GM23338 (cell line): ENCODE measurements around the gene TMEM145. TPM values are rescaled to one million over a fixed set of nuclear protein-coding genes. Genes with fewer than 3 reads are reported as not detected.
"Not testable (repeated sequence)": the region's sequence is repeated elsewhere in the genome, so short reads cannot be mapped to it uniquely, and the experiment has no call there.

Experiments
- ATAC-seq: fragments of 200-7000 bp; cut with Tn5 transposase; 3 replicates; pipeline ENCODE4 v1.9.1; 2020
- DNase-seq: peaks from one replicate; pipeline ENCODE4 v3.0.0-alpha.2; 2015; ENCODE audit warnings: low spot score
- H2AFZ ChIP-seq: fragments of 200-600 bp; sonication (generic); 2 replicates; pipeline ENCODE4 v1.8.0; 2016; ENCODE audit warnings: antibody characterized with exemption, mild to moderate bottlenecking, moderate library complexity
- H3F3A ChIP-seq: fragments of 200-600 bp; sonication (generic); replicated peaks from 2 replicates; pipeline ENCODE4 v1.8.0; 2017; ENCODE audit warnings: antibody characterized with exemption, mixed run types, low read depth
- H3K27ac ChIP-seq: fragments of 200-600 bp; sonication (generic); 2 replicates; pipeline ENCODE4 v1.6.1; 2016; ENCODE audit warnings: low read depth
- H3K27me3 ChIP-seq: fragments of 200-600 bp; sonication (generic); 2 replicates; pipeline ENCODE4 v1.8.0; 2016; ENCODE audit warnings: mild to moderate bottlenecking, mixed run types, moderate library complexity; ENCODE audit not compliant: insufficient read depth
- H3K36me3 ChIP-seq: fragments of 200-600 bp; sonication (generic); 2 replicates; pipeline ENCODE4 v1.8.0; 2016; ENCODE audit warnings: mild to moderate bottlenecking; ENCODE audit not compliant: insufficient read depth
- H3K4me1 ChIP-seq: fragments of 200-600 bp; sonication (generic); 2 replicates; pipeline ENCODE4 v1.8.0; 2016; ENCODE audit warnings: mild to moderate bottlenecking, moderate library complexity; ENCODE audit not compliant: insufficient read depth
- H3K4me2 ChIP-seq: fragments of 200-600 bp; sonication (generic); 2 replicates; pipeline ENCODE4 v1.7.1; 2017; ENCODE audit warnings: mixed run types
- H3K4me3 ChIP-seq: fragments of 200-600 bp; sonication (generic); 2 replicates; pipeline ENCODE4 v1.6.1; 2016; ENCODE audit warnings: mixed run types
- H3K79me2 ChIP-seq: fragments of 200-600 bp; sonication (generic); replicated peaks from 2 replicates; pipeline ENCODE4 v1.8.0; 2017; ENCODE audit warnings: mild to moderate bottlenecking; ENCODE audit not compliant: insufficient read depth
- H3K9me2 ChIP-seq: fragments of 200-600 bp; sonication (generic); 2 replicates; pipeline ENCODE4 v1.8.0; 2017; ENCODE audit not compliant: insufficient read depth
- H4K20me1 ChIP-seq: fragments of 200-600 bp; sonication (generic); replicated peaks from 2 replicates; pipeline ENCODE4 v1.8.0; 2017; ENCODE audit warnings: mild to moderate bottlenecking; ENCODE audit not compliant: insufficient read depth
- H3K27ac Mint-ChIP-seq: 2 replicates; pipeline ENCODE4 v1.8.0; 2020; ENCODE audit warnings: inconsistent platforms, mild to moderate bottlenecking, moderate library complexity, mixed read lengths
- H3K27me3 Mint-ChIP-seq: 3 replicates; pipeline ENCODE4 v1.8.0; 2022; ENCODE audit warnings: low read depth, mild to moderate bottlenecking, moderate library complexity, mixed read lengths, inconsistent platforms; ENCODE audit not compliant: insufficient read depth, poor library complexity
- H3K36me3 Mint-ChIP-seq: 3 replicates; pipeline ENCODE4 v1.8.0; 2021; ENCODE audit warnings: low read depth, mild to moderate bottlenecking, inconsistent platforms, moderate library complexity, mixed read lengths
- H3K4me1 Mint-ChIP-seq: 3 replicates; pipeline ENCODE4 v1.8.0; 2020; ENCODE audit warnings: mild to moderate bottlenecking, inconsistent platforms, mixed read lengths
- H3K4me3 Mint-ChIP-seq: 3 replicates; pipeline ENCODE4 v1.8.0; 2021; ENCODE audit warnings: moderate library complexity, mild to moderate bottlenecking, inconsistent platforms, mixed read lengths
- H3K9me3 Mint-ChIP-seq: 3 replicates; pipeline ENCODE4 v1.8.0; 2020; ENCODE audit warnings: moderate library complexity, mild to moderate bottlenecking, inconsistent platforms, mixed read lengths
- EZH2 ChIP-seq: fragments of 200-600 bp; sonication (generic); IDR thresholded peaks from one replicate; pipeline ENCODE4 v1.8.0; 2017; ENCODE audit warnings: antibody characterized with exemption, mild to moderate bottlenecking, low read depth; ENCODE audit not compliant: unreplicated experiment
- ZNF114 ChIP-seq: fragments of 250-450 bp; sonication (Bioruptor Pico); IDR thresholded peaks from 2 replicates; pipeline ENCODE4 v1.5.0; 2020; ENCODE audit warnings: mild to moderate bottlenecking, moderate library complexity
- ZNF331 ChIP-seq: fragments of 250-450 bp; sonication (Bioruptor Pico); IDR thresholded peaks from 2 replicates; pipeline ENCODE4 v1.5.0; 2020; ENCODE audit warnings: low read depth, mild to moderate bottlenecking, moderate library complexity
- polyA plus RNA-seq: library from polyadenylated mRNA; unstranded; fragments of >200 nt; fragmentation: Nextera tagmentation; extraction: Ambion mirVana; gene quantifications from 2 replicates; pipeline ENCODE4 v1.2.1, GENCODE V29; 2016
- total RNA-seq: library from RNA; depleted of rRNA; stranded (reverse); fragments of >200 nt; shearing (Covaris generic); gene quantifications from 2 replicates; pipeline ENCODE4 v1.2.3, GENCODE V29; 2014
- TF ChIP-seq, protein P1 (sequence below): fragments of 250-450 bp; sonication (Bioruptor Pico); IDR thresholded peaks from 2 replicates; pipeline ENCODE4 v1.5.0; 2020; ENCODE audit warnings: mild to moderate bottlenecking, moderate library complexity
- TF ChIP-seq, protein P2 (sequence below), 2 experiments: fragments of 200-600 bp in 1 of 2; sonication (generic) in 1 of 2; conservative IDR thresholded peaks; 2 replicates each; pipeline versions ENCODE4 v1.5.1 to v1.6.1; 2016 to 2017; ENCODE audit warnings: antibody characterized with exemption in 2 of 2, low read depth in 2 of 2, mild to moderate bottlenecking in 2 of 2, moderate library complexity in 1 of 2
- TF ChIP-seq, protein P3 (sequence below): IDR thresholded peaks from 2 replicates; pipeline ENCODE4 v1.6.1; 2016; ENCODE audit warnings: antibody characterized with exemption

Gene TMEM145
- total and polyA plus RNA-seq, 2 experiments from 2014 or later: 1.9 to 5.4 TPM

DNA sequence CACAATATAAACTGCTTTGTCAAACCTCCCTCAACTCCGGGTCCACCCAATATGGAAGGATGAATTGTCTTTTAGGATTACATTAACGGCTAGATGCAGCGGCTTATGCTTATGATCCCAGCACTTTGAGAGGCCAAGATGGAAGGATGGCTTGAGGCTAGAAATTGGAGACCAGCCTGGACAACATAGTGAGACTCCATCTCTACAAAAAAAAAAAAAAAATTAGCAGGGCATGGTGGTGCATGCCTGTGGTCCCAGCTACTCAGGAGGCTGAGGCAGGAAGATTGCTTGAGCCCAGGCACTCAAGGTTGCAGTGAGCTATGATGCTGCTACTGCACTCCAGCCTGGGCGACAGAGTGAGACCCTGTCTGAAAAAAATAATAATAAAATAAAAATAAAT lies 47.0 kb upstream of the TMEM145 start:
- H3K27me3 ChIP-seq, H3K4me1 ChIP-seq, H3K4me3 Mint-ChIP-seq, H3K27me3 Mint-ChIP-seq, H3K9me3 Mint-ChIP-seq, DNase-seq, H3K4me3 ChIP-seq, H4K20me1 ChIP-seq, H3K36me3 ChIP-seq, H3K27ac Mint-ChIP-seq, H3F3A ChIP-seq, H3K4me2 ChIP-seq, H3K9me2 ChIP-seq, H2AFZ ChIP-seq, H3K27ac ChIP-seq, ATAC-seq, H3K36me3 Mint-ChIP-seq, H3K79me2 ChIP-seq: not testable (repeated sequence)
- peaks cover 23% of the 10 kb centered on the region for H3K4me1 Mint-ChIP-seq

DNA sequence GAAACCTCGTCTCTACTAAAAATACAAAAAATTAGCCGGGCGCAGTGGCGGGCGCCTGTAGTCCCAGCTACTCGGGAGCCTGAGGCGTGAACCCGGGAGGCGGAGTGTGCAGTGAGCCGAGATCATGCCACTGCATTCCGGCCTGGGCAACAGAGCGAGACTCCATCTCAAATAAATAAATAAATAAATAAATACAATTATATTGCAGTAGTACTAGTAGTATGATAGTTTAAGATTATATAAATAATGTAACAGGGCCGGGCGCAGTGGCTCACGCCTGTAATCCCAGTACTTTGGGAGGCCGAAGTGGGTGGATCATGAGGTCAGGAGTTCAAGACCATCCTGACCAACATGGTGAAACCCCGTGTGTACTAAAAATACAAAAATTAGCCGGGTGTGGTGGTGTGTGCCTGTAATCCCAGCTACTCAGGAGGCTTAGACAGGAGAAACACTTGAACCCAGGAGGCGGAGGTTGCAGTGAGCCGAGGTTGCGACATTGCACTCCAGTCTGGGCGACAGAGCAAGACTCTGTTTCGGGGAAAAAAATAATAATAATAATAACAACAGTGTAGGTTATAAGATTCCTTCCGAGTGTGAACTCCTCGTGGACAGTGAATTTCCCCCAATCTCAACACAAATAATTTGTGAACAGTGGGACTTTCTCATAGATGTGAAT lies 46.0 kb upstream of the TMEM145 start:
- H3K9me3 Mint-ChIP-seq, ATAC-seq, H4K20me1 ChIP-seq, H3K4me1 ChIP-seq, DNase-seq, H3F3A ChIP-seq, H3K27ac Mint-ChIP-seq, H3K27me3 ChIP-seq, H3K27ac ChIP-seq, H3K36me3 ChIP-seq, H3K27me3 Mint-ChIP-seq, H3K9me2 ChIP-seq, H3K4me3 Mint-ChIP-seq, H3K36me3 Mint-ChIP-seq, H2AFZ ChIP-seq, H3K79me2 ChIP-seq: not testable (repeated sequence)
- Histone ChIP-seq H3K4me3 (peak overlapping the region; percentile 60), H3K4me2 (peak overlapping the region; percentile 93)
- peaks cover 27% of the 10 kb centered on the region for H3K4me1 Mint-ChIP-seq

DNA sequence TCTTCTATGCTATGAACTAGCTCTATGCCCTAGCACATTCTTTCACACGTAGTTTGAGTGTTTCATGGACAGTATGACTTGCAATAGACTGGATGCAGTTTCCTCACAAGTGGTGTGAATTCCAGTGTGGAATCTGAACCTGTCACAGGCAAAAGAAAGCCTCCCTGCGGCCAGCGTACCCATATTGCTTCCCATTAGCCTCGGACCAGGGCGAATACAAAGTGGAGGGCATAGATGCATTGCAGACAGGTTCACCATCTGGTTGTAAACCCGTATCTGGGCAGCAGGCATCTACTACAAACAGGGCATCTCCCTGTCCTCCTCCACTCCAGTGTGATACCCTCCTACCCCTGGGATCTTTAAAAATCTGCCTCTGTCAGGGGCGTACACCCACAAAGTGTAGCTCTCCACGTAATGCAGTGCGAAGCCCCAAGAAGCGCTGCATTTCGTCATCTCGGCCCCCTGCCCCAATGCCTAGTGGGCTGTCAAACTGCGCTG lies 45.4 kb upstream of the TMEM145 start:
- DNase-seq: no peak
- H3K4me1 Mint-ChIP-seq: peaks cover 27% of the 10 kb centered on the region
- no peak overlapping the region for H3K4me3 Mint-ChIP-seq
- Histone ChIP-seq H3K4me2 (peak overlapping the region; percentile 93), H3K79me2 (0 out of 2 replicates have a peak, but pooled peaks cover 6% of the 10 kb centered on the region), H3K27ac (peak overlapping the region; percentile 15; the same call in 1 of the 2 replicates), H3K36me3 (no peaks in the 10 kb centered on the region), H3F3A (peaks cover 4% of the 10 kb centered on the region; the same call in 1 of the 2 replicates), H3K9me2 (no peaks in the 10 kb centered on the region), H3K4me1 (peaks cover 9% of the 10 kb centered on the region; the same call in 1 of the 2 replicates), H4K20me1 (no peaks in the 10 kb centered on the region), H3K27me3 (peaks cover 8% of the 10 kb centered on the region; the same call in 1 of the 2 replicates), H2AFZ (peak overlapping the region; percentile 94), H3K4me3 (peak overlapping the region; percentile 60)
- no peaks in the 10 kb centered on the region for H3K9me3 Mint-ChIP-seq
- H3K27me3 Mint-ChIP-seq: peaks cover 4% of the 10 kb centered on the region
- no peak for ATAC-seq
- H3K27ac Mint-ChIP-seq: no peak overlapping the region; the same call in 1 of the 2 replicates
- H3K36me3 Mint-ChIP-seq: peaks cover 6% of the 10 kb centered on the region; the same call in 1 of the 3 replicates
- TF ChIP-seq ZNF114 (CRISPR knock-in tag) (no peak), ZNF331 (CRISPR knock-in tag) (no peak), EZH2 (no peak)
- TF ChIP-seq, protein P1, sequence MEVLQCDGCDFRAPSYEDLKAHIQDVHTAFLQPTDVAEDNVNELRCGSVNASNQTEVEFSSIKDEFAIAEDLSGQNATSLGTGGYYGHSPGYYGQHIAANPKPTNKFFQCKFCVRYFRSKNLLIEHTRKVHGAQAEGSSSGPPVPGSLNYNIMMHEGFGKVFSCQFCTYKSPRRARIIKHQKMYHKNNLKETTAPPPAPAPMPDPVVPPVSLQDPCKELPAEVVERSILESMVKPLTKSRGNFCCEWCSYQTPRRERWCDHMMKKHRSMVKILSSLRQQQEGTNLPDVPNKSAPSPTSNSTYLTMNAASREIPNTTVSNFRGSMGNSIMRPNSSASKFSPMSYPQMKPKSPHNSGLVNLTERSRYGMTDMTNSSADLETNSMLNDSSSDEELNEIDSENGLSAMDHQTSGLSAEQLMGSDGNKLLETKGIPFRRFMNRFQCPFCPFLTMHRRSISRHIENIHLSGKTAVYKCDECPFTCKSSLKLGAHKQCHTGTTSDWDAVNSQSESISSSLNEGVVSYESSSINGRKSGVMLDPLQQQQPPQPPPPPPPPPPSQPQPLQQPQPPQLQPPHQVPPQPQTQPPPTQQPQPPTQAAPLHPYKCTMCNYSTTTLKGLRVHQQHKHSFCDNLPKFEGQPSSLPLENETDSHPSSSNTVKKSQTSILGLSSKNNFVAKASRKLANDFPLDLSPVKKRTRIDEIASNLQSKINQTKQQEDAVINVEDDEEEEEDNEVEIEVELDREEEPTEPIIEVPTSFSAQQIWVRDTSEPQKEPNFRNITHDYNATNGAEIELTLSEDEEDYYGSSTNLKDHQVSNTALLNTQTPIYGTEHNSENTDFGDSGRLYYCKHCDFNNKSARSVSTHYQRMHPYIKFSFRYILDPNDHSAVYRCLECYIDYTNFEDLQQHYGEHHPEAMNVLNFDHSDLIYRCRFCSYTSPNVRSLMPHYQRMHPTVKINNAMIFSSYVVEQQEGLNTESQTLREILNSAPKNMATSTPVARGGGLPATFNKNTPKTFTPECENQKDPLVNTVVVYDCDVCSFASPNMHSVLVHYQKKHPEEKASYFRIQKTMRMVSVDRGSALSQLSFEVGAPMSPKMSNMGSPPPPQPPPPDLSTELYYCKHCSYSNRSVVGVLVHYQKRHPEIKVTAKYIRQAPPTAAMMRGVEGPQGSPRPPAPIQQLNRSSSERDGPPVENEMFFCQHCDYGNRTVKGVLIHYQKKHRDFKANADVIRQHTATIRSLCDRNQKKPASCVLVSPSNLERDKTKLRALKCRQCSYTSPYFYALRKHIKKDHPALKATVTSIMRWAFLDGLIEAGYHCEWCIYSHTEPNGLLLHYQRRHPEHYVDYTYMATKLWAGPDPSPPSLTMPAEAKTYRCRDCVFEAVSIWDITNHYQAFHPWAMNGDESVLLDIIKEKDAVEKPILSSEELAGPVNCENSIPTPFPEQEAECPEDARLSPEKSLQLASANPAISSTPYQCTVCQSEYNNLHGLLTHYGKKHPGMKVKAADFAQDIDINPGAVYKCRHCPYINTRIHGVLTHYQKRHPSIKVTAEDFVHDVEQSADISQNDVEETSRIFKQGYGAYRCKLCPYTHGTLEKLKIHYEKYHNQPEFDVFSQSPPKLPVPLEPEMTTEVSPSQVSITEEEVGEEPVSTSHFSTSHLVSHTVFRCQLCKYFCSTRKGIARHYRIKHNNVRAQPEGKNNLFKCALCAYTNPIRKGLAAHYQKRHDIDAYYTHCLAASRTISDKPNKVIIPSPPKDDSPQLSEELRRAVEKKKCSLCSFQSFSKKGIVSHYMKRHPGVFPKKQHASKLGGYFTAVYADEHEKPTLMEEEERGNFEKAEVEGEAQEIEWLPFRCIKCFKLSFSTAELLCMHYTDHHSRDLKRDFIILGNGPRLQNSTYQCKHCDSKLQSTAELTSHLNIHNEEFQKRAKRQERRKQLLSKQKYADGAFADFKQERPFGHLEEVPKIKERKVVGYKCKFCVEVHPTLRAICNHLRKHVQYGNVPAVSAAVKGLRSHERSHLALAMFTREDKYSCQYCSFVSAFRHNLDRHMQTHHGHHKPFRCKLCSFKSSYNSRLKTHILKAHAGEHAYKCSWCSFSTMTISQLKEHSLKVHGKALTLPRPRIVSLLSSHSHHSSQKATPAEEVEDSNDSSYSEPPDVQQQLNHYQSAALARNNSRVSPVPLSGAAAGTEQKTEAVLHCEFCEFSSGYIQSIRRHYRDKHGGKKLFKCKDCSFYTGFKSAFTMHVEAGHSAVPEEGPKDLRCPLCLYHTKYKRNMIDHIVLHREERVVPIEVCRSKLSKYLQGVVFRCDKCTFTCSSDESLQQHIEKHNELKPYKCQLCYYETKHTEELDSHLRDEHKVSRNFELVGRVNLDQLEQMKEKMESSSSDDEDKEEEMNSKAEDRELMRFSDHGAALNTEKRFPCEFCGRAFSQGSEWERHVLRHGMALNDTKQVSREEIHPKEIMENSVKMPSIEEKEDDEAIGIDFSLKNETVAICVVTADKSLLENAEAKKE: no peak
- TF ChIP-seq, protein P2, sequence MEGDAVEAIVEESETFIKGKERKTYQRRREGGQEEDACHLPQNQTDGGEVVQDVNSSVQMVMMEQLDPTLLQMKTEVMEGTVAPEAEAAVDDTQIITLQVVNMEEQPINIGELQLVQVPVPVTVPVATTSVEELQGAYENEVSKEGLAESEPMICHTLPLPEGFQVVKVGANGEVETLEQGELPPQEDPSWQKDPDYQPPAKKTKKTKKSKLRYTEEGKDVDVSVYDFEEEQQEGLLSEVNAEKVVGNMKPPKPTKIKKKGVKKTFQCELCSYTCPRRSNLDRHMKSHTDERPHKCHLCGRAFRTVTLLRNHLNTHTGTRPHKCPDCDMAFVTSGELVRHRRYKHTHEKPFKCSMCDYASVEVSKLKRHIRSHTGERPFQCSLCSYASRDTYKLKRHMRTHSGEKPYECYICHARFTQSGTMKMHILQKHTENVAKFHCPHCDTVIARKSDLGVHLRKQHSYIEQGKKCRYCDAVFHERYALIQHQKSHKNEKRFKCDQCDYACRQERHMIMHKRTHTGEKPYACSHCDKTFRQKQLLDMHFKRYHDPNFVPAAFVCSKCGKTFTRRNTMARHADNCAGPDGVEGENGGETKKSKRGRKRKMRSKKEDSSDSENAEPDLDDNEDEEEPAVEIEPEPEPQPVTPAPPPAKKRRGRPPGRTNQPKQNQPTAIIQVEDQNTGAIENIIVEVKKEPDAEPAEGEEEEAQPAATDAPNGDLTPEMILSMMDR (conservative IDR thresholded peaks at IDR 0.05; ENCODE audit: low read depth in 2 of 2): no peak
- TF ChIP-seq, protein P3, sequence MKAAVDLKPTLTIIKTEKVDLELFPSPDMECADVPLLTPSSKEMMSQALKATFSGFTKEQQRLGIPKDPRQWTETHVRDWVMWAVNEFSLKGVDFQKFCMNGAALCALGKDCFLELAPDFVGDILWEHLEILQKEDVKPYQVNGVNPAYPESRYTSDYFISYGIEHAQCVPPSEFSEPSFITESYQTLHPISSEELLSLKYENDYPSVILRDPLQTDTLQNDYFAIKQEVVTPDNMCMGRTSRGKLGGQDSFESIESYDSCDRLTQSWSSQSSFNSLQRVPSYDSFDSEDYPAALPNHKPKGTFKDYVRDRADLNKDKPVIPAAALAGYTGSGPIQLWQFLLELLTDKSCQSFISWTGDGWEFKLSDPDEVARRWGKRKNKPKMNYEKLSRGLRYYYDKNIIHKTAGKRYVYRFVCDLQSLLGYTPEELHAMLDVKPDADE: no peak
